Duodenal mucosa (tissue), 2 donors: ENCODE results near the gene RUNX3.
"Not testable (repeated sequence)": the region's sequence is repeated elsewhere in the genome, so short reads cannot be mapped to it uniquely, and the experiment has no call there.

ENCODE experiments used
- H3K27ac ChIP-seq: one replicate; pipeline ENCODE4 v1.7.0; 2013; ENCODE audit warnings: low read depth, low read length
- H3K27me3 ChIP-seq, 2 donors: one replicate each; pipeline ENCODE4 v1.7.0; 2013; ENCODE audit warnings: low read length in 2 of 2, control low read depth in 1 of 2; ENCODE audit not compliant: insufficient read depth in 2 of 2, control insufficient read depth in 1 of 2
- H3K36me3 ChIP-seq, 2 donors: one replicate each; pipeline ENCODE4 v1.7.0; 2013; ENCODE audit warnings: low read length in 2 of 2, control low read depth in 1 of 2; ENCODE audit not compliant: insufficient read depth in 2 of 2, control insufficient read depth in 1 of 2
- H3K4me1 ChIP-seq, 2 donors: one replicate each; pipeline ENCODE4 v1.7.0; 2013; ENCODE audit warnings: low read length in 2 of 2, control low read depth in 1 of 2; ENCODE audit not compliant: insufficient read depth in 2 of 2, control insufficient read depth in 1 of 2
- H3K4me3 ChIP-seq, 2 donors: one replicate each; pipeline ENCODE4 v1.7.0; 2013; ENCODE audit warnings: low read length in 2 of 2, low read depth in 1 of 2
- H3K9ac ChIP-seq, 2 donors: one replicate each; pipeline ENCODE4 v1.7.0; 2013; ENCODE audit warnings: low read length in 2 of 2, low read depth in 1 of 2
- H3K9me3 ChIP-seq, 2 donors: one replicate each; pipeline ENCODE4 v1.7.0; 2013; ENCODE audit warnings: low read length in 2 of 2, control low read depth in 1 of 2; ENCODE audit not compliant: control insufficient read depth in 1 of 2

Gene RUNX3

DNA sequence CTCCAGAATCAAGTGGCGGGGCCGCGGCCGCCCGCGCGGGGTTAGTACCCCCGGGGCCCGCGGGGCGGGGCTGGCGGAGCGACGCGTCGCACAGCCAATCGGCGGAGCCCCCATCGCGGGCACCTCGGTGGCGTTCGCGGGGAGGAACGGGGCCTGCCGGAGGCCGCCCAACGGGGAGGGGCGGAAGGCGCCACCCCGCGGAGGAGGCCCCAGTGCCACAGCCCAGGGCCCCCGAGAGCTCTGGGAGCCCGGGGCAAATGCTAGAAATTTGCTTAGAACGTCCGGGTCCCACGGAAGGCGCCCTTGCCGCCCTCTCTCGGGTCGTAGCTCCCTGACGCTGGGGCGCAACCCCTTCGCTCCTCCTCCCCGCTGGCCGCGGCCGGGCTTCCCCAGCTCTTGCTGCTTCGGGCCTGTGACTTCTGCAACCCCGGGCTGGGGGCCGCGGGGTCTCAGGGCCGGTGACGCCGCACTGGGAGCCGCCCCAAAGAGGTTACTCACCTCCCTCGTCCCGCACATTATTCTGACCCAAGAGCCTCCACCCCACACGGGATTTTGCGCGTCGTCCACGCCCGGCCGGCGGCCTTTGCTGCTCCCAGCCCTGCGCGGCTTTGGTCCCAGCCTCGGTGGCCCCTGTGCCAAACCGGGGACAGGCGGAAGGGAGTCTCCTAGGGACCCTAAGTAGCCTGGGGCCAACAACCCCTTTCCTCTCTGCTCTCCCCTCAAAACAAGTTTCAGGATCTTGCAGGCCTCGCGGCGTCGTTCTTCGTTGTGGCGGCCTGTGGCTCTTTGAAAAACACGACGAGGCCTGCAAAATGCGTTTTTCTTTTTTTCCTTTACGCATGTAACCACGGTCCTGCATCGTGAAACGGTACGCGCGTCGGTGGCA, at the start of gene RUNX3:
Gene RUNX3, minus strand, starts transcription at position 17 of the 886 bp plus-strand sequence. CDS start 408 bp downstream, outside the sequence.
- Histone ChIP-seq H3K4me3 (peak within 1 kb of the TSS; percentile 54 to 68), H3K9ac (peak within 1 kb of the TSS; percentile 63 to 75), H3K9me3 (no peaks in the 10 kb centered on the region), H3K4me1 (peaks cover 39 to 44% of the 10 kb centered on the region in 2 donors), H3K27ac (peak within 1 kb of the TSS; percentile 51), H3K36me3 (no peaks in the 10 kb centered on the region), H3K27me3 (peaks cover 77 to 81% of the 10 kb centered on the region in 2 donors)

DNA sequence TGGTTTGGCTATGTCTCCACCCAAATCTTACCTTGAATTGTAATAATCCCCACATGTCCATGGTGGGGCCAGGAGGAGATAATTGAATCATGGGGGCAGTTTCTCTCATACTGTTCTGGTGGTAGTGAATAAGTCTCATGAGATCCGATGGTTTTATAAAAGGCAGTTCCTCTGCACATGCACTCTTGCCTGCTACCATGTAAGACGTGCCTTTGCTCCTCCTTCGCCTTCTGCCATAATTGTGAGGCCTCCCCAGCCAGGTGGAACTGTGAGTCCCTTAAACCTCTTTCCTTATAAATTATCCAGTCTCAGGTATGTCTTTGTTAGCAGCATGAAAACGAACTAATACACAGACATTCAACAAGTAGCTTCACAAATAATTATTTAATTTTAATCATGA, 49.2 kb upstream of the RUNX3 start:
- not testable (repeated sequence) for H3K27ac ChIP-seq, H3K9ac ChIP-seq, H3K9me3 ChIP-seq, H3K4me1 ChIP-seq, H3K4me3 ChIP-seq, H3K27me3 ChIP-seq, H3K36me3 ChIP-seq

DNA sequence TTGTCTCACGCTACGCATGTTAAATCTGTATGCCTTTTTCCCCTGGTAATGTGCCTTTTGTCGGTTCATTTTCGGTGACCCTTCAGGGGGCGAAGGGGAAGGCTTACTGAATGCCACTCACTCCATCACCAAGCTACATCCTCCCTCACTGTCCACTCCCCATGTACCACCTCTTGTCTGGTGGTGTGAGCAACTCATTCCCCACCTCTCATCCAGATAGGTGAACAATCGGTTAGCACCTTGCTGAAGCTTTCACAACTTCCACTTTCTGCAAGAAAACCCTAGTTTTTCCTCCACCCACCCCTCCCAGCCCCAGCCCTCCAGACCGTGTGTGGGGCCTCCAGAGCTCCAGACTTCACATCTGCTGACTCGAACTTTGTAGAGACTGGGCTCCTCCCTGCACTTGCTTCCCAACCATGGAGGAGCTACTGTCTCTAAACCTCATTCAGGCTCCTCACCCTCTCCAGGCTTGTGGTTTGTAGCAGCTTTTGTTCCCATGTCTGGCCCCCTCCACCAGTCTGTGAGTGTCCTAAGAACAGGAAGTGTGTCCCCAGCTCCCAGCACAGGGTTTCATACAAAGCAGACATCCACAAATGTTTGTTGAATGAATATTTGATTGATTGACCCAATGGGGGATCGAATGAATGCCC, 48.4 kb upstream of the RUNX3 start:
- Histone ChIP-seq H3K36me3 (no peaks in the 10 kb centered on the region), H3K9me3 (peaks cover 5 to 6% of the 10 kb centered on the region in 2 donors), H3K27me3 (no peaks in the 10 kb centered on the region), H3K4me3 (no peak overlapping the region), H3K27ac (no peak overlapping the region), H3K4me1 (no peaks in the 10 kb centered on the region), H3K9ac (no peak overlapping the region)

DNA sequence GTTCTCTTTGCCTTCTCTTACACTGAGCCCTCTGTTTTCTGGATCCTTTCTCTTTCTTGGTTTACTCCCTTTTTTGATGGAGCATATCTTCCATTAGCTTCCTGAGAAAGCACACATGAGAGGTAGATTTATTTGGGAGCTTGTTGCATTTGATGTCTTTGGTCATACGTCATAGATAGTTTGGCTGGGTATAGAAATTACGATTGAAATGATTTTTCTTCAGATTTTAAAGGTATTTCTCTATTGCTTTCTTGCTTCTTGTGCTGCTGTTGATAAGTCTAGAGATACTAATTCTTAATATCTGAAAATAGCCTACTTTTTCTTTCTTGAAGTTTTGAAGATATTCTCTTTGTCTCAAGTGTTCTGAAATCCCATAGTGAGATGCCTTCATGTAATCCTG, 45.3 kb upstream of the RUNX3 start:
- Histone ChIP-seq H3K9ac (no peak overlapping the region), H3K4me1 (no peaks in the 10 kb centered on the region), H3K9me3 (peaks cover 5 to 6% of the 10 kb centered on the region in 2 donors), H3K27ac (no peak overlapping the region), H3K4me3 (no peak overlapping the region), H3K36me3 (no peaks in the 10 kb centered on the region), H3K27me3 (peaks cover 0 to 6% of the 10 kb centered on the region in 2 donors)

DNA sequence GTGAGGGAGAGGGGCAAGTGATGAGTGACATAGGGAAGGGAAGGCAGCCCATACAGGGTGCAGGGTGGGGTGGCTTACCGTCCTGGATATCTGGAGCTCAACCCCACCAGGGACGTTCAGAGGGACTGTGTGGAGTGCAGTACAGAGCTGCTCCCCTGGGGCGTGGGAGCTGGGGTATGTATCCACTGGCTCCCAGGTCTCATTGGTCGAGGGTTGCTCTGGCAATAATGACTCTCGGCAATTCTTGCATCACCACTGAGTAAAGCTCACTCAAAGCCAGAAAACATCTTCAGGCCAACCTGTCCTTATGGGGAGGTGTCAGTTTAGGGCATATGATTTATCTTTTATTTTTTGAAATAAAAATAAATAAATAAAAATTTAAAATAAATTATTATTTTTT, 43.2 kb upstream of the RUNX3 start:
- Histone ChIP-seq H3K9ac (no peak overlapping the region), H3K36me3 (no peaks in the 10 kb centered on the region), H3K4me1 (no peaks in the 10 kb centered on the region), H3K9me3 (peaks cover 5 to 6% of the 10 kb centered on the region in 2 donors), H3K27me3 (peaks cover 4 to 6% of the 10 kb centered on the region in 2 donors), H3K27ac (no peak overlapping the region), H3K4me3 (no peak overlapping the region)

DNA sequence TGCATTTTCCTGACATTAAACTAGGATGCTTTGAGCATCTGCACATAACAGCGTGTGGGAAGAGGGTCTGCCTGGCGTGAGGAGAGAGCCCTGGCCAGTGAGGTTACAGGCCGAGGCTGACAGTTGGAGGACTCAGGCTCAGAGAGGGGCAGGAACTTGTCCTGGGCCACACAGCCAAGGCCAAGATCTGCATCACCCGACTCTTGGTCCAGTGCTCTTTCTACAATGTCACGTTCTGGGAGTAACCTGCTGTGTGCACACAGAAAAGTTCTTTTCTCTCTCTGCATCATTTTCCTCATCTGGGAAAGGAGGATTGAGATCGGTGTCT, 42.8 kb upstream of the RUNX3 start:
- Histone ChIP-seq H3K4me3 (no peak overlapping the region), H3K4me1 (no peaks in the 10 kb centered on the region), H3K27ac (no peak overlapping the region), H3K36me3 (no peaks in the 10 kb centered on the region), H3K9ac (no peak overlapping the region), H3K27me3 (peaks cover 4 to 6% of the 10 kb centered on the region in 2 donors), H3K9me3 (peaks cover 5 to 6% of the 10 kb centered on the region in 2 donors)

DNA sequence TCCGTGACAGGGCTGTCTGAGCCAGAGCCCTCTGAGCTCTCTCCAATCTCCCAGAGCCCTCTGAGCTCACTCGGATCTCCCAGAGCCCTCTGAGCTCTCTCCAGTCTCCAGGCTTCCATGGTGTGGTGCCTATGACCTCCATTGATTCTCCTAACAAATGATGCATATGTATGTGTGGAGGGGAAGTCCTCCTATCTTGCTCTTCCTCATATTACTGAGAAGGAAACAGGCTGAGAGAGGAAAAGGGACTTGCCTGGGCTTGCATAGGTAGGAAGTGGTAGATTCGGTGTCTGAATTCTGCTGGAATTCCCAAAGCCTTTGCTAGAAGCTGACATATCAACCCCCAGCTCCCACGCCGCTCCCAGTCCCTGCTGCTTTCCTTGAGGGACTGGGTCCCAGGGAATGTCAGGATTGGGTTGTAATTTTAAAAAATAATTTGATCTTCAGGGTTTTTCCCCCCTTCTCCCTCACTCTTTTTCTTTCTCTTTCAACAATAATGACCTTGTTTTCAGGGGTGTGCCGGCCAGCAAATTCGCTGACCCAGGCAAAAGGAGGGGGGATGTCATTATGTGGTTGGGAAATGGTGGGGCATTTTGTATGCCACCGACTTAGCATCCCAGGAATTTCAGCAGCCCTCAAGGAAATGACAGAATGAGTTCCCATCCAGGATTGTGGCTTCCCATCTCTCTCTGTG, 42.3 kb upstream of the RUNX3 start:
- Histone ChIP-seq H3K4me3 (no peak overlapping the region), H3K9ac (no peak overlapping the region), H3K9me3 (peaks cover 5 to 6% of the 10 kb centered on the region in 2 donors), H3K27ac (no peak overlapping the region), H3K27me3 (peaks cover 4 to 6% of the 10 kb centered on the region in 2 donors), H3K4me1 (no peaks in the 10 kb centered on the region), H3K36me3 (no peaks in the 10 kb centered on the region)

DNA sequence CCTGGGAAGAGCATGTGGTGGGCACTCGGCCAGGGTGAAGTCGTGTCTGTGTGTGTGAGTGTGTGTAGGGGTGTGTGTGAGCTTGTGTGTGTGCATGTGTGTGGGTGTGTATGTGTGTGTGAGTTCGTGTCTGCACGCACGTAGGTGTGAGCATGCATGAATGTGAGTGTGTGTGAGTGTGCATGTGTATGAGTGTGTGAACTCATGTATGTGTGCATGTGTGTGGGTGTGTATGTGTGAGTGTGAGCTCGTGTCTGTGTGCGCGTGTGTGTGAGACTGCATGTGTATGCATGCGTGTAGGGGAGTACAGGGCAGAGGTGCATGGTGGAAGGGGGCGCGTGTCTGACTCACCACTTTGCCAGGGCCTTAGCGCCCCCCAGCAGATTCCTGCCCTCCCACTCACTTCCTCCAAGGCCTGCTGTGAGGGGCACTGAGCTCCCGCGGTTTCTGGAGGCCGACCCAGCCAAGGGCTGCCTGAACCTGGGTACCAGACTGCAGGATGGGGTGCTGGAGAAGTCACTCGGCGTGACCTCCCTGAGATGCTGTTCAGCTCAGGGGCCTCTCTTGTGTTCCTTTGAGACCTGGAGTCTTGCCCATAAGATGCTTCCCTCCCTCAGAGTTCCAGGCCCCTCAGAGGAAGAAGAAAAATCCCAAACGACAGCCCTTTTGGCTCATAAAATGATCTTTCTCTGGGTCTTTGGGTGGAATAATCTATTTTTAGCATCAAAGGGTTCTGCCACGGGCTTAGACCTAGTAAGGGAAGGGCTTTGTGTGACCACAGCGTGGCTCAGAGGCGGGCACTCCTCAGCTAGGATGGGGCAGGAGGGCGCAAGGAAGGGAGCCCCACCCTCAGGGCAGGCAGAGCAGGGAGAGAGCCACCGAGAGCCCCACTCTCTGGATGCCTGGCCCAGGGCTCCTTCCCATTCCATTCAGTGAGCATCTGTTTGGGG, 41.1 kb upstream of the RUNX3 start:
- H3K36me3 ChIP-seq: no peaks in the 10 kb centered on the region
- no peak overlapping the region for H3K4me3 ChIP-seq
- no peaks in the 10 kb centered on the region for H3K4me1 ChIP-seq
- no peak overlapping the region for H3K9ac ChIP-seq
- peaks cover 4 to 6% of the 10 kb centered on the region in 2 donors for H3K27me3 ChIP-seq
- H3K9me3 ChIP-seq: peaks cover 5 to 6% of the 10 kb centered on the region in 2 donors
- H3K27ac ChIP-seq: no peak overlapping the region

DNA sequence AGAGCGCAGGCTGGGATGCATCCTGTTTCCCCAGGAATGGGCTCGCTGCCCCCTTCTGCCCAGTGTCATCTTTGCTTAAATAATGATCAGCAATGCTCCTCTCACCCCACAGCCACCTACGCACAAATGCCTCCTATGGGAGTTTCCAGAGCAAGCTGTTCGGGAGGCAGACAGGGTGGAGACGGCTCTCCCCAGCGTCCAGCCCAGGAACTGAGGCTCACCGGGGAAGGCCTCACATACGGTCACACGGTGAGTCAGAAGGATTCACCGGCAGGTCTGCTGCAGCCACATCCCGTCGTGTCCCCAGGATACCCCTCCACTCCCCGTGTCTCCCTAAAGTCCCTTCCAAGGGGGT, 40.3 kb upstream of the RUNX3 start:
- Histone ChIP-seq H3K4me1 (peaks cover 0 to 6% of the 10 kb centered on the region in 2 donors), H3K9ac (no peak overlapping the region), H3K36me3 (no peaks in the 10 kb centered on the region), H3K4me3 (no peak overlapping the region), H3K27ac (no peak overlapping the region), H3K9me3 (peaks cover 5 to 6% of the 10 kb centered on the region in 2 donors), H3K27me3 (peaks cover 4 to 6% of the 10 kb centered on the region in 2 donors)
